H1 (cell line): ENCODE data around the gene TNS3. TPM values are rescaled to one million over a fixed set of nuclear protein-coding genes. Genes with fewer than 3 reads are reported as not detected.

Source experiments
- CTCF ChIA-PET: fragments of 300-600 bp; sonication (Branson Sonifier 250); formaldehyde crosslinking; loops from one replicate; lab custom pipeline; 2021; ENCODE audit not compliant: partially characterized antibody; lab: Charles Lee
- POLR2A ChIA-PET: fragments of 300-600 bp; sonication (Branson Sonifier 250); formaldehyde crosslinking; loops from one replicate; lab custom pipeline; 2021; ENCODE audit warnings: inconsistent platforms; ENCODE audit not compliant: partially characterized antibody; lab: Charles Lee
- DNase-seq, 2 experiments: peaks; one replicate each; pipeline versions ENCODE4 v3.0.0 to v3.0.0-alpha.2; 2010 to 2022; ENCODE audit warnings: low spot score in 2 of 2, low read depth in 1 of 2, mixed read lengths in 1 of 2
- FAIRE-seq: peaks from 2 replicates; lab custom pipeline; 2011; peaks lifted over from hg19 to GRCh38; lab: Jason Lieb, UNC
- H2AFZ ChIP-seq: 2 replicates; pipeline ENCODE4 v1.8.1; 2012; ENCODE audit warnings: low read length, inconsistent platforms
- H2AK5ac ChIP-seq: 2 replicates; pipeline ENCODE4 v1.6.1; 2013; ENCODE audit warnings: low read depth, low read length
- H2BK120ac ChIP-seq: replicated peaks from 2 replicates; pipeline ENCODE3; 2013; ENCODE audit warnings: low read depth, low read length, inconsistent platforms
- H2BK12ac ChIP-seq: 2 replicates; pipeline ENCODE4 v1.6.1; 2013; ENCODE audit warnings: low read depth, low read length
- H2BK15ac ChIP-seq: 2 replicates; pipeline ENCODE4 v1.6.1; 2013; ENCODE audit warnings: low read length
- H2BK20ac ChIP-seq: 2 replicates; pipeline ENCODE4 v1.6.1; 2013; ENCODE audit warnings: low read length
- H2BK5ac ChIP-seq: 2 replicates; pipeline ENCODE4 v1.6.1; 2013; ENCODE audit warnings: low read depth, low read length
- H3K14ac ChIP-seq: 2 replicates; pipeline ENCODE4 v1.6.1; 2013; ENCODE audit warnings: inconsistent platforms; ENCODE audit not compliant: insufficient read length
- H3K18ac ChIP-seq: 2 replicates; pipeline ENCODE4 v1.6.1; 2013; ENCODE audit warnings: low read length; ENCODE audit errors: extremely low read depth
- H3K23ac ChIP-seq: 2 replicates; pipeline ENCODE4 v1.6.1; 2013; ENCODE audit warnings: inconsistent platforms; ENCODE audit not compliant: insufficient read length
- H3K23me2 ChIP-seq: 2 replicates; pipeline ENCODE4 v1.6.1; 2013; ENCODE audit warnings: low read depth, low read length
- H3K27ac ChIP-seq: 2 replicates; pipeline ENCODE4 v1.6.1; 2011; ENCODE audit warnings: low read depth, low read length, inconsistent platforms
- H3K27me3 ChIP-seq, 4 experiments: replicated peaks in 1 of 4; 1 replicate in 1 of 4; 2 replicates in 3 of 4; pipeline versions ENCODE4 v1.6.1 to v1.8.1; 2011 to 2013; ENCODE audit warnings: low read length in 3 of 4, mild to moderate bottlenecking in 3 of 4, inconsistent platforms in 2 of 4, mixed read lengths in 2 of 4, moderate library complexity in 1 of 4; ENCODE audit not compliant: control insufficient read depth in 3 of 4, insufficient read depth in 3 of 4; ENCODE audit errors: extremely low read depth in 1 of 4
- H3K36me3 ChIP-seq, 4 experiments: 2 replicates each; pipeline versions ENCODE4 v1.6.1 to v1.8.1; 2011 to 2013; ENCODE audit warnings: mild to moderate bottlenecking in 4 of 4, low read length in 3 of 4, moderate library complexity in 2 of 4, control low read depth in 1 of 4, inconsistent platforms in 1 of 4; ENCODE audit not compliant: insufficient read depth in 4 of 4, control insufficient read depth in 2 of 4
- H3K4ac ChIP-seq: replicated peaks from 2 replicates; pipeline ENCODE3; 2013; ENCODE audit warnings: low read length, low read depth, mixed read lengths, inconsistent platforms; ENCODE audit not compliant: insufficient read length
- H3K4me1 ChIP-seq, 4 experiments: replicated peaks in 1 of 4; 1 replicate in 1 of 4; 2 replicates in 3 of 4; pipeline versions ENCODE4 v1.6.1 to v1.8.1; 2011 to 2013; ENCODE audit warnings: low read length in 3 of 4, inconsistent platforms in 2 of 4, mixed read lengths in 1 of 4; ENCODE audit not compliant: insufficient read depth in 4 of 4, control insufficient read depth in 3 of 4
- H3K4me2 ChIP-seq, 2 experiments: 2 replicates each; pipeline versions ENCODE4 v1.6.1 to v1.8.1; 2011 to 2013; ENCODE audit warnings: low read depth in 2 of 2, low read length in 2 of 2, control low read depth in 1 of 2, inconsistent platforms in 1 of 2, mild to moderate bottlenecking in 1 of 2; ENCODE audit not compliant: insufficient read depth in 1 of 2
- H3K4me3 ChIP-seq, 4 experiments: fragments of 200-600, 300-600 bp in 1 of 4; sonication (generic), shearing (Covaris generic), sonication (Bioruptor Twin) in 1 of 4; 2 replicates each; pipeline versions ENCODE4 v1.5.1 to v1.8.1; 2011 to 2016; ENCODE audit warnings: low read length in 4 of 4, low read depth in 3 of 4, control low read depth in 2 of 4, inconsistent platforms in 2 of 4, mild to moderate bottlenecking in 2 of 4, mixed read lengths in 1 of 4, moderate library complexity in 1 of 4; ENCODE audit not compliant: insufficient read depth in 2 of 4; ENCODE audit errors: extremely low read depth in 1 of 4
- H3K56ac ChIP-seq: replicated peaks from 2 replicates; pipeline ENCODE3; 2013; ENCODE audit warnings: low read depth, mild to moderate bottlenecking, mixed read lengths, low read length, inconsistent platforms; ENCODE audit not compliant: insufficient read length
- H3K79me1 ChIP-seq: 2 replicates; pipeline ENCODE4 v1.6.1; 2013; ENCODE audit warnings: low read depth, low read length, control low read depth
- H3K79me2 ChIP-seq, 2 experiments: 2 replicates each; pipeline versions ENCODE4 v1.6.1 to v1.8.1; 2012 to 2013; ENCODE audit warnings: low read length in 2 of 2, mild to moderate bottlenecking in 2 of 2, inconsistent platforms in 1 of 2; ENCODE audit not compliant: insufficient read depth in 2 of 2, control insufficient read depth in 1 of 2
- H3K9ac ChIP-seq, 4 experiments: replicated peaks in 1 of 4; 1 replicate in 1 of 4; 2 replicates in 3 of 4; pipeline versions ENCODE4 v1.6.1 to v1.8.1; 2011 to 2013; ENCODE audit warnings: low read depth in 3 of 4, low read length in 3 of 4, control low read depth in 2 of 4, mild to moderate bottlenecking in 2 of 4, moderate library complexity in 2 of 4, inconsistent platforms in 1 of 4; ENCODE audit errors: extremely low read depth in 1 of 4
- H3K9me3 ChIP-seq, 2 experiments: 2 replicates each; pipeline versions ENCODE4 v1.6.1 to v1.8.1; 2012 to 2013; ENCODE audit warnings: mild to moderate bottlenecking in 2 of 2, moderate library complexity in 2 of 2, control low read depth in 1 of 2, inconsistent platforms in 1 of 2, low read depth in 1 of 2, low read length in 1 of 2, mixed read lengths in 1 of 2; ENCODE audit not compliant: insufficient read depth in 2 of 2
- H4K20me1 ChIP-seq, 2 experiments: replicated peaks in 1 of 2; 2 replicates each; pipeline versions ENCODE3 to v1.8.1; 2011 to 2013; ENCODE audit warnings: inconsistent platforms in 2 of 2, low read length in 2 of 2, mild to moderate bottlenecking in 1 of 2; ENCODE audit not compliant: insufficient read depth in 2 of 2, control insufficient read depth in 1 of 2
- H4K5ac ChIP-seq: 2 replicates; pipeline ENCODE4 v1.6.1; 2013; ENCODE audit warnings: low read length, low read depth, mixed read lengths, inconsistent platforms; ENCODE audit not compliant: insufficient read length
- H4K8ac ChIP-seq: 2 replicates; pipeline ENCODE4 v1.8.0; 2013; ENCODE audit warnings: mild to moderate bottlenecking, moderate library complexity, low read length, inconsistent platforms; ENCODE audit not compliant: insufficient read depth; ENCODE audit errors: extremely low read depth
- H4K91ac ChIP-seq: replicated peaks from 2 replicates; pipeline ENCODE3; 2013; ENCODE audit warnings: low read length, mixed read lengths, inconsistent platforms; ENCODE audit not compliant: insufficient read length
- PHF8 ChIP-seq: fragments of 200-600 bp; sonication (generic); conservative IDR thresholded peaks from 2 replicates; pipeline ENCODE4 v1.7.1; 2012; ENCODE audit warnings: low read depth, mild to moderate bottlenecking, inconsistent platforms, low read length, moderate library complexity
- SIX5 ChIP-seq: IDR thresholded peaks from 2 replicates; pipeline ENCODE4 v1.6.1; 2011; ENCODE audit warnings: mild to moderate bottlenecking, low read depth, low read length
- SP2 ChIP-seq: IDR thresholded peaks from 2 replicates; pipeline ENCODE4 v1.6.1; 2012; ENCODE audit warnings: mild to moderate bottlenecking, low read length, inconsistent platforms
- SUZ12 ChIP-seq: fragments of 200-600 bp; sonication (generic); IDR thresholded peaks from 2 replicates; pipeline ENCODE4 v1.6.1; 2012; ENCODE audit warnings: mild to moderate bottlenecking, inconsistent platforms, low read length, moderate library complexity, mixed read lengths
- ZNF274 ChIP-seq: IDR thresholded peaks from 2 replicates; pipeline ENCODE4 v1.7.0; 2012; ENCODE audit warnings: low read length, borderline replicate concordance; ENCODE audit errors: extremely low read depth
- WGBS, 2 experiments: shearing (Covaris generic) in 1 of 2; methylation state at CpG; one replicate each; pipeline versions ENCODE4 v1.1.6 to v1.1.7; 2013 to 2015; ENCODE audit warnings: low lambda C conversion rate in 2 of 2, mixed read lengths in 2 of 2, inconsistent platforms in 1 of 2, low coverage in 1 of 2, missing lambda C conversion rate in 1 of 2; ENCODE audit not compliant: insufficient replicate concordance in 2 of 2, insufficient coverage in 1 of 2, insufficient read length in 1 of 2; ENCODE audit errors: extremely low coverage in 1 of 2, missing lambda C conversion rate in 1 of 2; 5-methylcytosine and 5-hydroxymethylcytosine counted together
- polyA plus RNA-seq, 7 experiments: library from polyadenylated mRNA; depleted of rRNA in 3 of 7; stranded (reverse) in 5 of 7; unstranded in 2 of 7; fragments of >200 nt in 5 of 7; fragments of 200-250 nt in 2 of 7; gene quantifications; 1 replicate in 5 of 7; 2 replicates in 1 of 7; 4 replicates in 1 of 7; pipeline versions ENCODE4 v1.2.1 to v1.2.3, GENCODE V29; 2011 to 2013; ENCODE audit warnings: missing spikeins in 2 of 7, mixed read lengths in 2 of 7
- total RNA-seq: library from RNA; stranded (reverse); fragmentation: NEBNext Ultra II Directional; extraction: Animal tissue kit (Norgen Biotek cat#: 25700); gene quantifications from 2 replicates; pipeline ENCODE4 v1.2.1, GENCODE V29; 2021
- TF ChIP-seq, protein P1 (sequence below), 3 experiments: IDR thresholded peaks; 1 replicate in 2 of 3; 2 replicates in 1 of 3; pipeline versions ENCODE4 v1.5.1 to v1.6.1; 2011; ENCODE audit warnings: low read length in 3 of 3, mild to moderate bottlenecking in 3 of 3, inconsistent platforms in 2 of 3, low read depth in 1 of 3, moderate library complexity in 1 of 3; ENCODE audit not compliant: insufficient read depth in 1 of 3; ENCODE audit errors: control extremely low read depth in 1 of 3

Gene TNS3
- total and polyA plus RNA-seq, 2 of the 8 experiments (the other 6 are each of a cell fraction or from before 2014, with no cell fraction given), result 11.9 to 24.2 TPM

DNA sequence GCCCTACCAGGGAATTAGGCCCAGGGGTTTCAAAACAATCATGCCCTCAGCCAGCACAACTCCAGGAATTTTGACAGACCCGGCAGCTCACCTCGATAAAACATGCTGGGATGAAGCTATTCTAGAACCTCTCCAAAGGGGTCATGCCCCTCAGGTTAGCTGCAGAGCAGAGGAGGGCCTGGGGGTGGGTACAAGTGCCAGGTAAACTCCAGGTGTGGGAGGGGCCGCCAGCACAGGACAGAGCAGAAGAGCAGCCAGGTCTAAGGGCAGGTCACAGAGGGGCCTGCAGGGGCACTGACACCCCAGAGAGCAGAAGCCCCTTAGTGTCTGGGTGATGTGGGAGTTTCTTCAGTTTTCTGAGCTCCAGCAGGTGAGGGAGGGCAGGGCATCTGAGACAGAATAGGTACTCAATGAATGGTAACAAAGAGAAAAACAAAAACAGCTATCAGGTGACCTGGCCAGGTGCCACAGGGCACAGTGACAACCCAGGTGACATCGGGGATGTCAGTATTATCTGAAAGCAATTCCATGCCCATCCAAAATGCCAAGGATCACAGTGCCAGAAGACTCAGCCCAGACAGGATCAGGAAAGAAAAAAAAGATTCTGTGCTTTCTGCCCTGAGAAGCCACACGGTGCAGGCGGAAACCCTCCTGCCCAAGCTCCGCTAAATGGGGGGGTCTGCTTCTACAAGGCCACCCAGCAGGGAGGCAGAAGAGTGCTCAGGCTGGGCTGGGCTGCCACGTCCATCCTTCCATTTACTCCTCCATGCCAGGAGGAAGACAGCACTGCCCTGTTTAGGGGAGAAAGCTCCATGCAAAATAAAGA lies 104.5 kb downstream of the TNS3 start:
- no peak for TF ChIP-seq SIX5
- no peak for TF ChIP-seq SUZ12
- no peak for TF ChIP-seq SP2
- TF ChIP-seq ZNF274, result no peak
- TF ChIP-seq, protein P1, sequence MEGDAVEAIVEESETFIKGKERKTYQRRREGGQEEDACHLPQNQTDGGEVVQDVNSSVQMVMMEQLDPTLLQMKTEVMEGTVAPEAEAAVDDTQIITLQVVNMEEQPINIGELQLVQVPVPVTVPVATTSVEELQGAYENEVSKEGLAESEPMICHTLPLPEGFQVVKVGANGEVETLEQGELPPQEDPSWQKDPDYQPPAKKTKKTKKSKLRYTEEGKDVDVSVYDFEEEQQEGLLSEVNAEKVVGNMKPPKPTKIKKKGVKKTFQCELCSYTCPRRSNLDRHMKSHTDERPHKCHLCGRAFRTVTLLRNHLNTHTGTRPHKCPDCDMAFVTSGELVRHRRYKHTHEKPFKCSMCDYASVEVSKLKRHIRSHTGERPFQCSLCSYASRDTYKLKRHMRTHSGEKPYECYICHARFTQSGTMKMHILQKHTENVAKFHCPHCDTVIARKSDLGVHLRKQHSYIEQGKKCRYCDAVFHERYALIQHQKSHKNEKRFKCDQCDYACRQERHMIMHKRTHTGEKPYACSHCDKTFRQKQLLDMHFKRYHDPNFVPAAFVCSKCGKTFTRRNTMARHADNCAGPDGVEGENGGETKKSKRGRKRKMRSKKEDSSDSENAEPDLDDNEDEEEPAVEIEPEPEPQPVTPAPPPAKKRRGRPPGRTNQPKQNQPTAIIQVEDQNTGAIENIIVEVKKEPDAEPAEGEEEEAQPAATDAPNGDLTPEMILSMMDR (IDR thresholded peaks at IDR 0.05; ENCODE audit: control extremely low read depth in 1 of 3, insufficient read depth in 1 of 3, low read depth in 1 of 3, low read length in 3 of 3), result no peak
- TF ChIP-seq PHF8, result no peak
- Histone ChIP-seq H3K79me1 (peaks cover 10% of the 10 kb centered on the region), H2BK20ac (no peak overlapping the region), H2BK5ac (no peak overlapping the region), H2BK120ac (no peak overlapping the region), H3K56ac (no peak overlapping the region), H3K23me2 (peaks cover 12% of the 10 kb centered on the region), H4K91ac (no peak overlapping the region), H4K8ac (no peak overlapping the region), H2AFZ (no peak overlapping the region), H3K4ac (no peak overlapping the region), H3K18ac (no peak overlapping the region), H3K9ac (no peak overlapping the region), H2BK15ac (no peak overlapping the region), H2BK12ac (no peak overlapping the region), H3K79me2 (peaks cover 7 to 19% of the 10 kb centered on the region in 2 experiments; a peak in 3 of 4 replicates), H3K27ac (no peak overlapping the region), H4K5ac (no peak overlapping the region), H3K23ac (no peak overlapping the region), H3K36me3 (no peaks in the 10 kb centered on the region), H3K4me3 (no peak overlapping the region), H3K4me1 (peaks cover 10 to 39% (median 20%) of the 10 kb centered on the region in 4 experiments), H3K4me2 (no peak overlapping the region), H3K9me3 (no peaks in the 10 kb centered on the region), H4K20me1 (peaks cover 23 to 65% of the 10 kb centered on the region in 2 experiments), H2AK5ac (no peak overlapping the region), H3K14ac (no peak overlapping the region), H3K27me3 (peaks cover 9 to 40% (median 23%) of the 10 kb centered on the region in 4 experiments)
- FAIRE-seq (no peak), DNase-seq (no peak)
- ChIA-PET POLR2A (no interaction called here), CTCF (interaction anchor here (0.6 to 1.4 kb wide), 8 partner anchors 11 to 600 kb away, joined by 3 to 5 read pairs (median 3); no protein-coding TSS in a partner anchor)
- 89% methylated on average over 8 of the region's 8 CpGs; no CpG with 5 or more reads in 1 of the 2 experiments for WGBS, 2 experiments
